Activated naive CD4-positive, alpha-beta T cell treated with anti-CD3 and anti-CD28 coated beads, Interleukin-2, amount 10 ng/mL, durations not matched to agents 7 days and 5 days (primary cell): ENCODE data around the gene GALNT18.

Experiments used
- CTCF ChIA-PET: fragments of 350-600 bp; sonication (Branson Sonifier 250); formaldehyde crosslinking; loops from one replicate; lab custom pipeline; 2021; ENCODE audit warnings: antibody characterized with exemption; lab: Charles Lee
- DNase-seq: peaks from one replicate; pipeline ENCODE4 v3.0.0-alpha.2; 2020
- H3K27ac Mint-ChIP-seq: one replicate; pipeline ENCODE4 v1.8.0; 2021; ENCODE audit warnings: mild to moderate bottlenecking, moderate library complexity, mixed read lengths
- H3K27me3 Mint-ChIP-seq: one replicate; pipeline ENCODE4 v1.8.0; 2021; ENCODE audit warnings: mild to moderate bottlenecking, mixed read lengths
- H3K36me3 Mint-ChIP-seq: one replicate; pipeline ENCODE4 v1.8.0; 2021; ENCODE audit warnings: mixed read lengths
- H3K4me1 Mint-ChIP-seq: one replicate; pipeline ENCODE4 v1.8.0; 2021; ENCODE audit warnings: mixed read lengths
- H3K4me3 Mint-ChIP-seq: one replicate; pipeline ENCODE4 v1.8.0; 2021; ENCODE audit warnings: mild to moderate bottlenecking, moderate library complexity, mixed read lengths
- H3K9me3 Mint-ChIP-seq: one replicate; pipeline ENCODE4 v1.8.0; 2021; ENCODE audit warnings: mixed read lengths

The GALNT18 gene

DNA sequence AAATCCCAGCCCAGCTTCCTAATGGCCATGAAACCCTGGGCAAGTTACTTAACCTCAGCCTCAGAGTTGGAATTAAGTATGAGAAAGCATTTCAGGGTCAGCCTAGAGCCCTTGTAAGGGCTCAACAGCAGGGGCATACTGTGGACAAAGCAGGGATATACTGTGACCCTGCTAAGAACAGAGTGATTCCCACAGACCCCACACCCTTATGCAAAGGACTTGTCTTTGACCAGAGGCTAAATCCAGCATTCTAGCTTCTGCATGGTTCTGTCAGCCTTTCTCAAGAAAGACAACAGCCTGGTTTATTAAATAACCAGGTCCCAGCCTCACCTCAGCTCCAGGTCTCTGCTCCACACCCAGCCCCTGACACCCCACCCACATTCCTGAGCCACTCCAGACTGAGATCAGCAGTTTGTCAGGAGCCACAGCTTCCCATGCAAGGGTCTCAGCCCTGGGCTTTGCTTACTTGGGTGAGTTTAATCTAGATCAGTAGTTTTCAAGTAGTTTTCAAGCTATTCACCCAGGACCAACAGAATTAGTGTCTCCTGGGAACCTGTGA is 69.2 kb downstream of the GALNT18 start:
- Mint-ChIP-seq H3K9me3 (no peaks in the 10 kb centered on the region), H3K27me3 (peaks cover 9% of the 10 kb centered on the region), H3K4me1 (no peaks in the 10 kb centered on the region), H3K36me3 (no peaks in the 10 kb centered on the region), H3K27ac (no peak overlapping the region), H3K4me3 (no peak overlapping the region)
- DNase-seq = no peak
- CTCF ChIA-PET = no interaction called here

DNA sequence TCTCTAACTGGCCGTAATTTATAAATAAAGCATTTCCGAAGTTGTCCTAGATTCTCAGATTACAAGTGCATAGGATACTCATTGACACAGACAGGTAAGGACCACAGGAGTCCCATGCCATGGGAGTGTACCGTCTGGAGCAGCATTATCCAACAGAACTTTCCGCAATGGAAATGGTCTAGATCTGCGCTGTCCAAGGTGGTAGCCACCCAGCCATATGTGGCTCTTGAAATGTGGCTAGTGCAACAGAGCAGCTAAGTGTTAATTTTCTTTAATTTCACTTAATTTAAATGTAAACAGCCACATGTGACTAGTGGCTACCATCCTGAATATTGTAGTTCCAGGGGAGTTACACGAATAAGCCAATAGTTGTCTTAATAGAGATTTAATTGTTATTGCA is 71.3 kb downstream of the GALNT18 start:
- no peaks in the 10 kb centered on the region for H3K4me1 Mint-ChIP-seq
- H3K9me3 Mint-ChIP-seq = no peaks in the 10 kb centered on the region
- no peaks in the 10 kb centered on the region for H3K36me3 Mint-ChIP-seq
- CTCF ChIA-PET = no interaction called here
- no peak for DNase-seq
- no peak overlapping the region for H3K4me3 Mint-ChIP-seq
- H3K27ac Mint-ChIP-seq = no peak overlapping the region
- H3K27me3 Mint-ChIP-seq = peaks cover 9% of the 10 kb centered on the region

DNA sequence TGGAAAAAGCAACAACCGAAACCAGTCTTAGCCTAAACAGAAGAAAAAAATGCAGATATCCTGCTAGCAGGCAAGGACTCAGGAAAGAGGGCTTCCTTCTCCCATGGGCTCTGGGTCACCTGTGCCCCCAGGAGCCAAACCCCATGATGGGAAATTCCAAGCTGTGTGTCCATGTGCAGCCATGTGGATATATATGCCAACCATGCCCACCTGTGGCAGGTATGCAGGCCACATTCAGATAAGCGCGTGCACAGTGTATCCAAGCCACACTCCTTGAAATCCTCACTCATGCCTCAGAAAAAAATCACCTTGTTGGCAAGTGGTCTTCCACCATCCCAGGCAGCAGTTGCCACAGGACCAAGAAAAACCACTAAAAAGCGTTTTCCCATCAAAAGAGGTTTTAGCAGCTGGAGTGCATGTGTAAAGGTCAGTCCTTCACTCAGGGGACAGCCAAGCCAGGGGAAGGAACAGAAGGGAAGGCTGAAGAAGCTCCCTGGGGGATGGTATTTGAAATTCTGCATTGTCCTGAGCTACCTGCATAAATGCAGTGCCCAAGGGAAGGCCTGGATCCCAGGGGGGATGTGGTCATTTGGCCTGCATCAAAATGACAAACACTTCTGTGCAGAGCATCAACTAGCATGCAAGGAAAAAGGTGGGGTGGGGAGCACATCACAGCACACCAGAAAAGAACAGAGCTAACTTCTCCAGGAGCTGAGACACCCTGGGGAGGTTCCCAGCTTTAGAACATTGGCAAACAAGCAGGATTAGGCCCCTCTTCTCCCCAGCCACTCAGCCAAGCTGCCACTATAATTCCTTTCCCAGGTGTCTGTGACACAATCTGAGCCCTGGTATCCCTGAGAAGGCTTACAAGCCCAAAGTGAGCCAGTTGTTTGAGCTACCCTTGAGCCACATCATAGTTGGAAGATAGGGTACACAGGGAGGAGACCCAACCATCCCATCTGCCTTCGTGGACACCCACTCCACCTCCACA is 76.2 kb downstream of the GALNT18 start:
- DNase-seq = no peak
- H3K36me3 Mint-ChIP-seq = no peaks in the 10 kb centered on the region
- H3K27me3 Mint-ChIP-seq = no peaks in the 10 kb centered on the region
- CTCF ChIA-PET = no interaction called here
- H3K4me3 Mint-ChIP-seq = no peak overlapping the region
- H3K27ac Mint-ChIP-seq = no peak overlapping the region
- H3K4me1 Mint-ChIP-seq = no peaks in the 10 kb centered on the region
- no peaks in the 10 kb centered on the region for H3K9me3 Mint-ChIP-seq

DNA sequence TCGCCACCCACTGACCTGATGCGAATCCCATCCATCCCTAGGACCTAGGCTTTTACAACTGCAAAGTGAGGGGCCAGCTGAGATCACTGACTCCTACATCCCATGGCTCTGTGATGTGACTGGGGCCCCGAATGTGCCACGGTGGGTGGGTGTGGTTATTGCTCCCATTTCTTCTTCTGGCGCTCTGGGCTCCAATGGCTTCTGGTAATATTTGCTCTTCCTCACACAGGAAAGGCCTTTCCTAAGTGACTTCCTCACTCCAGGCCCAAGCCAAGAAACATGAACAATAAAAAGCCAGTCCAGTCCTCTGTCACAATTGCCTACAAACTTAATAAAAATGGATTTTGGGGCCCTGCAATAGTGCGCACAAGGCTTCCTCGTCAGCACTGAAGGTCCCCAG is 78.1 kb downstream of the GALNT18 start:
- CTCF ChIA-PET = no interaction called here
- no peaks in the 10 kb centered on the region for H3K9me3 Mint-ChIP-seq
- no peaks in the 10 kb centered on the region for H3K27me3 Mint-ChIP-seq

DNA sequence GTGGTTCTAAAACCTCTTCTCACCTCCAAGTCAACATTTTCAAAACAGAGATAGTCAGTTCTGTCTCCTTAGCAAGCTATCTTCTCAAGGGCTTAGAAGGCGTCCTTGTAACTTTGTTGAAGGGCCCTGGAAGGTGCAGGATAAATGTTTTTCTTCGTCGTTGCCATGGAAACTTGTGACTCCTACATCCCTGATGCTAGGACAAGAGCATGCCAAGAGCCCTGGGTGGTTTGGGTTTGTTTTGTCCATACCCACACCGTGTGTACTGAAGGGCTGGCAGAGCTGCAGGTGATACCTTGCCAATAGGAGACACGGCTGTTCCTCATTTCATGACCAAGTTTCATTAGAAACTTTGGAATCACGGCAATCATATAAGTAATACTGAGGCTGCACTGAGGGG is 81.6 kb downstream of the GALNT18 start:
- H3K27me3 Mint-ChIP-seq = no peaks in the 10 kb centered on the region
- H3K27ac Mint-ChIP-seq = no peak overlapping the region
- H3K9me3 Mint-ChIP-seq = no peaks in the 10 kb centered on the region
- H3K4me3 Mint-ChIP-seq = no peak overlapping the region
- no peaks in the 10 kb centered on the region for H3K36me3 Mint-ChIP-seq
- no peaks in the 10 kb centered on the region for H3K4me1 Mint-ChIP-seq
- DNase-seq = no peak
- CTCF ChIA-PET = no interaction called here

More for the DNA sequence above, 78.1 kb downstream of the GALNT18 start:
- Mint-ChIP-seq H3K4me3 (no peak overlapping the region), H3K36me3 (no peaks in the 10 kb centered on the region), H3K27ac (no peak overlapping the region), H3K4me1 (no peaks in the 10 kb centered on the region)
- no peak for DNase-seq

DNA sequence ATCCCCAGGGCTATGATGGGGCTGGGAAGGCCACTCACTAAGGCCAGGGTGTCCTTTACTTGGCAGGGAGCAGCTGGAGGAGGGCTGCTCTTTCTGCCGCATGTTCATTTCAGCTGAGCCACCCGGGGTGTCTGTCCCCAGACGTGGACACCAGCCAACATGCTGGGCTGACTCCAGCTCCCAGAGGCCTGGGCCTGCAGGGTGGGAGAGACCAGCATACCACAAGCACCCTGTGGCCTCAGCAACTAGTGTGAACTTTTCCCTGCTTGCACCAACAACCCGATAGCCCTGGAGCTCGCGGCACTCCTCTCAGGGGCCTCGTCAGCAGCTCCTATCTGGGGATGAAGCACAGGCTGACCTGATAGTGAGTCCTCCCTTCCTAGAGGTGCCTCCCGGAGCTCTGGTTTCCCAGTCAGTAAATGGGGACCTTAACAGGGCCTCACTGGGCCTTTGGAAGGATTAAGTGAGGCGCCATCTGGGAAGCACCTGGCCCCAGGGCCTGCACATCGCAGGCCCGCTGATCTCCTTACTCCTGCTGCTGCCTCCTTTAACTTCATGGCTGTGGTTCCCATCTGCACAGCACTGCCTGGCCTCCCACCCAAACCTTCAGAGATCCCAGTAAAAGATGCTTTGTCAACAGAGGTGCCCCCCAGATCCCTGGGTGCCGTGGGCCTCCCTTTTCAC is 83.4 kb downstream of the GALNT18 start:
- H3K4me3 Mint-ChIP-seq = no peak overlapping the region
- H3K27ac Mint-ChIP-seq = no peak overlapping the region
- H3K27me3 Mint-ChIP-seq = no peaks in the 10 kb centered on the region
- DNase-seq = no peak
- CTCF ChIA-PET = no interaction called here
- no peaks in the 10 kb centered on the region for H3K36me3 Mint-ChIP-seq
- no peaks in the 10 kb centered on the region for H3K9me3 Mint-ChIP-seq
- no peaks in the 10 kb centered on the region for H3K4me1 Mint-ChIP-seq

DNA sequence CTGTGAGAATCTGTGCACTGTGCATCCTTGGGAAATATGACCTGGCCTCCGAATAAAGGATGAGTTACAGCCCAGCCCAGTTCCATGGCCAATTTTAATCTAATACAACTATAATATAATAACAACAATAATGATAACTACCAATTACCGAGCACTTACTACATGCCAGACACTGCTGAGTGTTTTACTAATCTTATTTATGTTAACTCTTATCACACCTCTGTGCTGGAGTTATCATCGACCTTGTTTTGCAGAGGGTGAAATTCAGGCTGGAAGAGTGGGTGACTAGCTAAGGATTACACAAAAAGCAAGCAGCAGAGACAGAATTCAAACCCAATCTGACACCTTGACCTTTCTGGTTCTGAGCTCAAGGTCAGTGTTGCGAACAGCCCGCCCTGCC is 83.9 kb downstream of the GALNT18 start:
- no peaks in the 10 kb centered on the region for H3K4me1 Mint-ChIP-seq
- H3K36me3 Mint-ChIP-seq = no peaks in the 10 kb centered on the region
- no peaks in the 10 kb centered on the region for H3K9me3 Mint-ChIP-seq
- CTCF ChIA-PET = no interaction called here
- no peak for DNase-seq
- H3K27me3 Mint-ChIP-seq = no peaks in the 10 kb centered on the region
- no peak overlapping the region for H3K4me3 Mint-ChIP-seq
- no peak overlapping the region for H3K27ac Mint-ChIP-seq

DNA sequence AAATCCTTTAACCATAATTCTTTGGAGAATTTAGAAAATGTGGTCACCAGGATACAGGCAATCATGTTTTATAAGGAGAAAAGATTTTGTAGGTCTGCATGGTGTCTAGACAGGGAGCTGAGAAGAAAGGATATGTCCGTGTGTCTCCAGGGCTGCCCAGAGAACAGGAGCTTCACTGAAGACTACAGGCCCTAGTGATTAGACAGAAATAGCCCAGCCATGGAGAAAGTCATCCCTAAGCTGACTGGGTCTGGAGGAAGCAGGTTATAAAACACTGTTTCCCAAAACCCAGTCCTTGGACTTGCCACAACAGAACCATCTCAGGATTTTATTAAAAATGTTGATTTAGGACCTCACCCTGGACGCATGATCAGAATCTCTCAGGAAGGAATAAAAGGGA is 84.4 kb downstream of the GALNT18 start:
- Mint-ChIP-seq H3K4me1 (no peaks in the 10 kb centered on the region), H3K9me3 (no peaks in the 10 kb centered on the region), H3K27ac (no peak overlapping the region), H3K4me3 (no peak overlapping the region), H3K36me3 (no peaks in the 10 kb centered on the region), H3K27me3 (no peaks in the 10 kb centered on the region)
- DNase-seq = no peak
- CTCF ChIA-PET = no interaction called here

DNA sequence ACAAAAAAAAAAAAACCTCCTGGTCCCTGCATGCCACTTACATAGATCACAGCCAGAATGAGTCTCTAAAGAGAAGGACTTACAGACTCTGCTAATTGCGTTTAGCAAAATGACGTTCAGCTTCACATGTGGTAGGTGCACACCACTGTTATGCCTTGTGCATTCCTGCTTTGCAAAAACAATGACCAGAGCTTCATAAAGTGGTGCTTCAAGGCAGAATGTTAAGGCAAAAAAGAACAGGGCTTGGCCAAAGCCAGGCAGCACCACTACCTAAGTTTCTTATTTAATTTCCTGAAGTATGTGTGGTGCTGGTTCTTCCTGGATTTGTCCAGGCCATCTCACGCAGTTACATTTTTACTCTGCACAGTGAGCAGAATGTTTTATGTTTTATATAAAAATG is 85.2 kb downstream of the GALNT18 start:
- Mint-ChIP-seq H3K4me3 (no peak overlapping the region), H3K27ac (no peak overlapping the region), H3K4me1 (no peaks in the 10 kb centered on the region), H3K27me3 (no peaks in the 10 kb centered on the region), H3K9me3 (no peaks in the 10 kb centered on the region), H3K36me3 (no peaks in the 10 kb centered on the region)
- DNase-seq = no peak
- CTCF ChIA-PET = no interaction called here

DNA sequence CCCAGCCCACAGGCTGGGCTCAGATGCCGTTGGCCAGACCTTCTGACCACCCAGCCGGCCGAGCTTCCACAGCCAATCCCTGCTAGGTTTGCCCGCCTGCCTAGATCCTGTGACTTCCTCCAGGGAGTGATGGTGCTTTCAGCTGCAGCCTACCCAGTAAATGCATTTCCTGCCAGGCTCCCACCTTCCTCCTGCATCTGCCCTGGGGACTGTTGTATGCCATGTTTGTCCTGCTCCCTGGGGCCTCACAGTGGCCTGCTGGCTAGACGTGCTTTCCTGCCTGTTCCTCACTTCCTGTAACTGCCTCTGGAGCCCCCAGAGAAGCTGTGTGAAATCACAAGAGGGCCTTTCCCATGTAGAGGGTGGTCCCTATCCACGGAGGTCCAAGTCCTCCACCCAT is 86.2 kb downstream of the GALNT18 start:
- Mint-ChIP-seq H3K36me3 (no peaks in the 10 kb centered on the region), H3K4me3 (no peak overlapping the region), H3K4me1 (no peaks in the 10 kb centered on the region), H3K27me3 (no peaks in the 10 kb centered on the region), H3K27ac (no peak overlapping the region), H3K9me3 (no peaks in the 10 kb centered on the region)
- CTCF ChIA-PET = no interaction called here
- DNase-seq = no peak

DNA sequence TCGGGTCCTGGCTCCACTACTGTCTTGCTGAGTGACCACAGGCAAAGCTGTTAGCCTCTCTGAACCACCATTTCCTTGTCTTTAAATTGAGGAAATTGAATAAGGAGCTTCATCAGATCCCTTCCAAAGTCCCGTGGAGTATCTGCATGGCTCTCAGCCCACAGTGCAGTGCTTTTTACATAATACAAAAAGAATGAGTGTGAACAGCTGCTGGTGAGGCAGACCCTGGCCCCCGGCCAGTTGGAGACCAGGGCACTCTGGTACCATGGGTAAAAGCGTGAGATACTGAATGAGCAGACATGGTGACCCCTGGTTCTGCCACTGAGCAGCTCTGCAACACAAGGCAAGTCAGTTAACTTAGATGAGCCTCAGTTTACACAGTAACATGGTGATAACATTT is 86.8 kb downstream of the GALNT18 start:
- Mint-ChIP-seq H3K27ac (no peak overlapping the region), H3K27me3 (no peaks in the 10 kb centered on the region), H3K4me3 (no peak overlapping the region), H3K36me3 (no peaks in the 10 kb centered on the region), H3K4me1 (no peaks in the 10 kb centered on the region), H3K9me3 (no peaks in the 10 kb centered on the region)
- DNase-seq = no peak
- CTCF ChIA-PET = no interaction called here

DNA sequence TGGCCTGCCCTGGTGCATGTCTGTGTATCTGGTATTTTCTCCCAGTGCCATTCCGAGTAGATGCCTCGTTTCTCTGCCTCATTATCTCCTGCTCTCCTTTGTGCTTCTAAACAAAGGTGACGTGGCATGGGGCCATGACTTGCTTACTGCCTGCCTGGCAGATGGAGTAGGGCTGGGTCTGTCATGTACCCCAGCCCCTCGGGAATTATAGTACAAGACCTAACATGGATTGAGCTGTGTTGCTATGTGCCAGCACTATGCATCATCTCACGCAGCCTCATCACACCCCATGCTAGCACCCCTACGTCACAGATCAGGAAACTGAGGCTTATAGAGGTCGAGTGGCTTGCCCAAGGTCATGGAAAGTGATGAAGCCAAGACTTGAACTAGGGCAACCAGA is 88.1 kb downstream of the GALNT18 start:
- CTCF ChIA-PET = no interaction called here
- DNase-seq = no peak
- Mint-ChIP-seq H3K36me3 (no peaks in the 10 kb centered on the region), H3K4me3 (no peak overlapping the region), H3K9me3 (no peaks in the 10 kb centered on the region), H3K4me1 (no peaks in the 10 kb centered on the region), H3K27me3 (no peaks in the 10 kb centered on the region), H3K27ac (no peak overlapping the region)

DNA sequence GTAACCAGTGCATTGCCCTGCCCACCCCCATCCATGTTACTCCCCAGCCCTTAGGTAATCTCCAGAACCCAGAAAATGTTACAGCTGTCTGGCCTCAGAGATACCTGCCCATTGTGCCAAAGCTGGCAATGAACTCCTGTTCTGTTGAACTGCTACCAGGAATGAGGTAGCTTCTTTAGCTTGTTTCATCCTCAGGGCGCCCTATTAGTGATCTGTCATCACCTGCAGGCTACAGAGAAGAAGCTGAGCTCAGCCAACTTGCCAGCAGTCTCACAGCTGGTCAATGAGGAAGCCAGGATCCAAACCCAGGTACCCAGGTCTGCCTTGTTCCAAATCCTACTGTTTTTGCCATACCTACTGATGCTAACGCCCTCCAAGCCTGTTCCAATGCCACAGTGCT is 88.7 kb downstream of the GALNT18 start:
- Mint-ChIP-seq H3K9me3 (no peaks in the 10 kb centered on the region), H3K27ac (no peak overlapping the region), H3K27me3 (no peaks in the 10 kb centered on the region), H3K36me3 (no peaks in the 10 kb centered on the region), H3K4me1 (no peaks in the 10 kb centered on the region), H3K4me3 (no peak overlapping the region)
- no peak for DNase-seq
- CTCF ChIA-PET = no interaction called here

DNA sequence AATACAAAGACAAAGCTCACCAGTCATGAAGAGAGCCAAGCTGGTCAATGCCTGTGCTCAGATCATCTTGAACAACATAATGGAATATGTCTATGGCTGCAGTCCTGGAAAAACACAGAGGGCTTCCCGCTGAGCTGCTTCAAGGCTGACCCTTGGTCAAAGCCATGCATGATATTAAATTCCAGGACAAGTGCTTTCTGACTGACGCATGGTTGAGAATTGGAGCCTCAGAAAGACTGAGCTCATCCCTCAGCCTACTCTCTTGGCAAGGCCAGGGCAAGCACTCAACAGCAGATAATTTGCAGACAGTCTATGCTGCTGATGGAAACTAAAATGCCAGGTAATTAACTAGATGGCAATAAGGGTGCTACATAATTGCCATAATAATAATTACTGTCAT is 89.2 kb downstream of the GALNT18 start:
- Mint-ChIP-seq H3K9me3 (no peaks in the 10 kb centered on the region), H3K4me3 (no peak overlapping the region), H3K4me1 (no peaks in the 10 kb centered on the region), H3K27me3 (no peaks in the 10 kb centered on the region), H3K27ac (no peak overlapping the region), H3K36me3 (no peaks in the 10 kb centered on the region)
- DNase-seq = no peak
- CTCF ChIA-PET = no interaction called here
